H1 (cell line): Measurements from ENCODE around the gene RAD51B. TPM values are rescaled to one million over a fixed set of nuclear protein-coding genes. Genes with fewer than 3 reads are reported as not detected.

ENCODE experiments used
- CBX8 ChIP-seq: fragments of 300-800, 300-1000 bp; sonication (generic); IDR thresholded peaks from 2 replicates; pipeline ENCODE4 v1.7.1; 2016; ENCODE audit warnings: low read depth, low read length, borderline replicate concordance
- CREB1 ChIP-seq: IDR thresholded peaks from 2 replicates; pipeline ENCODE4 v1.6.1; 2012; ENCODE audit warnings: inconsistent platforms
- EGR1 ChIP-seq: IDR thresholded peaks from 2 replicates; pipeline ENCODE4 v1.6.1; 2011; ENCODE audit warnings: low read depth, low read length, borderline replicate concordance
- EZH2 ChIP-seq: fragments of 200-600 bp; sonication (generic); IDR thresholded peaks from 2 replicates; pipeline ENCODE4 v1.7.1; 2012; ENCODE audit warnings: low read depth, mild to moderate bottlenecking, moderate library complexity, low read length, inconsistent platforms; ENCODE audit not compliant: severe bottlenecking
- SIRT6 ChIP-seq: IDR thresholded peaks from one replicate; pipeline ENCODE4 v1.7.1; 2012; ENCODE audit warnings: low read length, inconsistent platforms
- SIX5 ChIP-seq: IDR thresholded peaks from 2 replicates; pipeline ENCODE4 v1.6.1; 2011; ENCODE audit warnings: mild to moderate bottlenecking, low read depth, low read length
- SUZ12 ChIP-seq: fragments of 200-600 bp; sonication (generic); IDR thresholded peaks from 2 replicates; pipeline ENCODE4 v1.6.1; 2012; ENCODE audit warnings: mild to moderate bottlenecking, inconsistent platforms, low read length, moderate library complexity, mixed read lengths
- polyA plus RNA-seq, 7 experiments: library from polyadenylated mRNA; depleted of rRNA in 3 of 7; stranded (reverse) in 5 of 7; unstranded in 2 of 7; fragments of >200 nt in 5 of 7; fragments of 200-250 nt in 2 of 7; gene quantifications; 1 replicate in 5 of 7; 2 replicates in 1 of 7; 4 replicates in 1 of 7; pipeline versions ENCODE4 v1.2.1 to v1.2.3, GENCODE V29; 2011 to 2013; ENCODE audit warnings: missing spikeins in 2 of 7, mixed read lengths in 2 of 7
- total RNA-seq: library from RNA; stranded (reverse); fragmentation: NEBNext Ultra II Directional; extraction: Animal tissue kit (Norgen Biotek cat#: 25700); gene quantifications from 2 replicates; pipeline ENCODE4 v1.2.1, GENCODE V29; 2021
- TF ChIP-seq, protein P1 (sequence below): fragments of 300-600 bp; sonication (generic); IDR thresholded peaks from 2 replicates; pipeline ENCODE4 v1.7.1; 2012; ENCODE audit warnings: low read length, moderate library complexity, mild to moderate bottlenecking, inconsistent platforms; ENCODE audit not compliant: insufficient replicate concordance
- TF ChIP-seq, protein P2 (sequence below), 3 experiments: IDR thresholded peaks; 1 replicate in 2 of 3; 2 replicates in 1 of 3; pipeline versions ENCODE4 v1.5.1 to v1.6.1; 2011; ENCODE audit warnings: low read length in 3 of 3, mild to moderate bottlenecking in 3 of 3, inconsistent platforms in 2 of 3, low read depth in 1 of 3, moderate library complexity in 1 of 3; ENCODE audit not compliant: insufficient read depth in 1 of 3; ENCODE audit errors: control extremely low read depth in 1 of 3

RAD51B gene
- total and polyA plus RNA-seq, 2 of the 8 experiments (the other 6 are each of a cell fraction or from before 2014, with no cell fraction given), result 3.9 to 14.9 TPM

DNA sequence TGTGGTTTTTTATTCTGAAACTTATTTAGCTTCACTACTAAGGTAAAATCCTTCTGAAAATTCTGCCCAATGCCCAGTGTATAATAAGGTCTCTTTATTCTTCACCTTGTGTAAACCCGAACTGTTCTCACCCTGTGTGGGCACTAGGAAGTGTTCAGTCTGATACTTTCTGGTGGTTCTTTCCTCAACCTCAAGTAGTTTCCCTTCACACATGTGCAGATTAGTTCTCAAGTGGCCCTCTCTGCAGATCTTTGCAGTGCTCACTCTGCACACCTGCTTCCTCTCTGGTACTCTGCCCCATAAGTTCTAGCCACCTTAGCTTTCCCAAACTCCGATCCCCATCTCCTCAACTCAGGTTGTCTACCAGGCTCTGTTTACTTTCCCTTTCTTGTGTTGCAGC is 61.6 kb downstream of the RAD51B start (continued):
- TF ChIP-seq, protein P1, sequence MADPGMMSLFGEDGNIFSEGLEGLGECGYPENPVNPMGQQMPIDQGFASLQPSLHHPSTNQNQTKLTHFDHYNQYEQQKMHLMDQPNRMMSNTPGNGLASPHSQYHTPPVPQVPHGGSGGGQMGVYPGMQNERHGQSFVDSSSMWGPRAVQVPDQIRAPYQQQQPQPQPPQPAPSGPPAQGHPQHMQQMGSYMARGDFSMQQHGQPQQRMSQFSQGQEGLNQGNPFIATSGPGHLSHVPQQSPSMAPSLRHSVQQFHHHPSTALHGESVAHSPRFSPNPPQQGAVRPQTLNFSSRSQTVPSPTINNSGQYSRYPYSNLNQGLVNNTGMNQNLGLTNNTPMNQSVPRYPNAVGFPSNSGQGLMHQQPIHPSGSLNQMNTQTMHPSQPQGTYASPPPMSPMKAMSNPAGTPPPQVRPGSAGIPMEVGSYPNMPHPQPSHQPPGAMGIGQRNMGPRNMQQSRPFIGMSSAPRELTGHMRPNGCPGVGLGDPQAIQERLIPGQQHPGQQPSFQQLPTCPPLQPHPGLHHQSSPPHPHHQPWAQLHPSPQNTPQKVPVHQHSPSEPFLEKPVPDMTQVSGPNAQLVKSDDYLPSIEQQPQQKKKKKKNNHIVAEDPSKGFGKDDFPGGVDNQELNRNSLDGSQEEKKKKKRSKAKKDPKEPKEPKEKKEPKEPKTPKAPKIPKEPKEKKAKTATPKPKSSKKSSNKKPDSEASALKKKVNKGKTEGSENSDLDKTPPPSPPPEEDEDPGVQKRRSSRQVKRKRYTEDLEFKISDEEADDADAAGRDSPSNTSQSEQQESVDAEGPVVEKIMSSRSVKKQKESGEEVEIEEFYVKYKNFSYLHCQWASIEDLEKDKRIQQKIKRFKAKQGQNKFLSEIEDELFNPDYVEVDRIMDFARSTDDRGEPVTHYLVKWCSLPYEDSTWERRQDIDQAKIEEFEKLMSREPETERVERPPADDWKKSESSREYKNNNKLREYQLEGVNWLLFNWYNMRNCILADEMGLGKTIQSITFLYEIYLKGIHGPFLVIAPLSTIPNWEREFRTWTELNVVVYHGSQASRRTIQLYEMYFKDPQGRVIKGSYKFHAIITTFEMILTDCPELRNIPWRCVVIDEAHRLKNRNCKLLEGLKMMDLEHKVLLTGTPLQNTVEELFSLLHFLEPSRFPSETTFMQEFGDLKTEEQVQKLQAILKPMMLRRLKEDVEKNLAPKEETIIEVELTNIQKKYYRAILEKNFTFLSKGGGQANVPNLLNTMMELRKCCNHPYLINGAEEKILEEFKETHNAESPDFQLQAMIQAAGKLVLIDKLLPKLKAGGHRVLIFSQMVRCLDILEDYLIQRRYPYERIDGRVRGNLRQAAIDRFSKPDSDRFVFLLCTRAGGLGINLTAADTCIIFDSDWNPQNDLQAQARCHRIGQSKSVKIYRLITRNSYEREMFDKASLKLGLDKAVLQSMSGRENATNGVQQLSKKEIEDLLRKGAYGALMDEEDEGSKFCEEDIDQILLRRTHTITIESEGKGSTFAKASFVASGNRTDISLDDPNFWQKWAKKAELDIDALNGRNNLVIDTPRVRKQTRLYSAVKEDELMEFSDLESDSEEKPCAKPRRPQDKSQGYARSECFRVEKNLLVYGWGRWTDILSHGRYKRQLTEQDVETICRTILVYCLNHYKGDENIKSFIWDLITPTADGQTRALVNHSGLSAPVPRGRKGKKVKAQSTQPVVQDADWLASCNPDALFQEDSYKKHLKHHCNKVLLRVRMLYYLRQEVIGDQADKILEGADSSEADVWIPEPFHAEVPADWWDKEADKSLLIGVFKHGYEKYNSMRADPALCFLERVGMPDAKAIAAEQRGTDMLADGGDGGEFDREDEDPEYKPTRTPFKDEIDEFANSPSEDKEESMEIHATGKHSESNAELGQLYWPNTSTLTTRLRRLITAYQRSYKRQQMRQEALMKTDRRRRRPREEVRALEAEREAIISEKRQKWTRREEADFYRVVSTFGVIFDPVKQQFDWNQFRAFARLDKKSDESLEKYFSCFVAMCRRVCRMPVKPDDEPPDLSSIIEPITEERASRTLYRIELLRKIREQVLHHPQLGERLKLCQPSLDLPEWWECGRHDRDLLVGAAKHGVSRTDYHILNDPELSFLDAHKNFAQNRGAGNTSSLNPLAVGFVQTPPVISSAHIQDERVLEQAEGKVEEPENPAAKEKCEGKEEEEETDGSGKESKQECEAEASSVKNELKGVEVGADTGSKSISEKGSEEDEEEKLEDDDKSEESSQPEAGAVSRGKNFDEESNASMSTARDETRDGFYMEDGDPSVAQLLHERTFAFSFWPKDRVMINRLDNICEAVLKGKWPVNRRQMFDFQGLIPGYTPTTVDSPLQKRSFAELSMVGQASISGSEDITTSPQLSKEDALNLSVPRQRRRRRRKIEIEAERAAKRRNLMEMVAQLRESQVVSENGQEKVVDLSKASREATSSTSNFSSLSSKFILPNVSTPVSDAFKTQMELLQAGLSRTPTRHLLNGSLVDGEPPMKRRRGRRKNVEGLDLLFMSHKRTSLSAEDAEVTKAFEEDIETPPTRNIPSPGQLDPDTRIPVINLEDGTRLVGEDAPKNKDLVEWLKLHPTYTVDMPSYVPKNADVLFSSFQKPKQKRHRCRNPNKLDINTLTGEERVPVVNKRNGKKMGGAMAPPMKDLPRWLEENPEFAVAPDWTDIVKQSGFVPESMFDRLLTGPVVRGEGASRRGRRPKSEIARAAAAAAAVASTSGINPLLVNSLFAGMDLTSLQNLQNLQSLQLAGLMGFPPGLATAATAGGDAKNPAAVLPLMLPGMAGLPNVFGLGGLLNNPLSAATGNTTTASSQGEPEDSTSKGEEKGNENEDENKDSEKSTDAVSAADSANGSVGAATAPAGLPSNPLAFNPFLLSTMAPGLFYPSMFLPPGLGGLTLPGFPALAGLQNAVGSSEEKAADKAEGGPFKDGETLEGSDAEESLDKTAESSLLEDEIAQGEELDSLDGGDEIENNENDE, result no peak
- no peak for TF ChIP-seq SIRT6
- TF ChIP-seq EZH2, result no peak
- TF ChIP-seq CREB1, result no peak
- TF ChIP-seq, protein P2, sequence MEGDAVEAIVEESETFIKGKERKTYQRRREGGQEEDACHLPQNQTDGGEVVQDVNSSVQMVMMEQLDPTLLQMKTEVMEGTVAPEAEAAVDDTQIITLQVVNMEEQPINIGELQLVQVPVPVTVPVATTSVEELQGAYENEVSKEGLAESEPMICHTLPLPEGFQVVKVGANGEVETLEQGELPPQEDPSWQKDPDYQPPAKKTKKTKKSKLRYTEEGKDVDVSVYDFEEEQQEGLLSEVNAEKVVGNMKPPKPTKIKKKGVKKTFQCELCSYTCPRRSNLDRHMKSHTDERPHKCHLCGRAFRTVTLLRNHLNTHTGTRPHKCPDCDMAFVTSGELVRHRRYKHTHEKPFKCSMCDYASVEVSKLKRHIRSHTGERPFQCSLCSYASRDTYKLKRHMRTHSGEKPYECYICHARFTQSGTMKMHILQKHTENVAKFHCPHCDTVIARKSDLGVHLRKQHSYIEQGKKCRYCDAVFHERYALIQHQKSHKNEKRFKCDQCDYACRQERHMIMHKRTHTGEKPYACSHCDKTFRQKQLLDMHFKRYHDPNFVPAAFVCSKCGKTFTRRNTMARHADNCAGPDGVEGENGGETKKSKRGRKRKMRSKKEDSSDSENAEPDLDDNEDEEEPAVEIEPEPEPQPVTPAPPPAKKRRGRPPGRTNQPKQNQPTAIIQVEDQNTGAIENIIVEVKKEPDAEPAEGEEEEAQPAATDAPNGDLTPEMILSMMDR (IDR thresholded peaks at IDR 0.05; ENCODE audit: control extremely low read depth in 1 of 3, insufficient read depth in 1 of 3, low read depth in 1 of 3, low read length in 3 of 3), result no peak
- TF ChIP-seq SUZ12, result no peak
- TF ChIP-seq EGR1, result no peak
- no peak for TF ChIP-seq CBX8
- TF ChIP-seq SIX5, result no peak
